ENCODE data around the gene PDE6B.
"Not testable (repeated sequence)": the region's sequence is repeated elsewhere in the genome, so short reads cannot be mapped to it uniquely, and the experiment has no call there.

The PDE6B gene

GRCh38 chr4:622996-623913 lies 2.1 kb upstream of the PDE6B start:
- no peak for DNase-seq

- no peak for DNase-seq
Measured at GRCh38 chr4:623914-624566, 1.3 kb upstream of the PDE6B start.

DNA sequence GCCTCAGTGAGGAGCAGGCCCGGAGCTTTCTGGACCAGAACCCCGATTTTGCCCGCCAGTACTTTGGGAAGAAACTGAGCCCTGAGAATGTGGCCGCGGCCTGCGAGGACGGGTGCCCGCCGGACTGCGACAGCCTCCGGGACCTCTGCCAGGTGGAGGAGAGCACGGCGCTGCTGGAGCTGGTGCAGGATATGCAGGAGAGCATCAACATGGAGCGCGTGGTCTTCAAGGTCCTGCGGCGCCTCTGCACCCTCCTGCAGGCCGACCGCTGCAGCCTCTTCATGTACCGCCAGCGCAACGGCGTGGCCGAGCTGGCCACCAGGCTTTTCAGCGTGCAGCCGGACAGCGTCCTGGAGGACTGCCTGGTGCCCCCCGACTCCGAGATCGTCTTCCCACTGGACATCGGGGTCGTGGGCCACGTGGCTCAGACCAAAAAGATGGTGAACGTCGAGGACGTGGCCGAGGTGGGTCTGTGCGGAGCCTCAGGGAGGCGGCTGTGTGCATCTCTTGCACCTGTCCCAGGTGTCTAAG lies 323 bp downstream of the PDE6B start:
- no peak for DNase-seq

GRCh38 chr4:626201-627091 lies 1.1 kb downstream of the PDE6B start:
- no peak for DNase-seq

- no peak for DNase-seq
Measured at GRCh38 chr4:627347-628125, 2.2 kb downstream of the PDE6B start.

DNA sequence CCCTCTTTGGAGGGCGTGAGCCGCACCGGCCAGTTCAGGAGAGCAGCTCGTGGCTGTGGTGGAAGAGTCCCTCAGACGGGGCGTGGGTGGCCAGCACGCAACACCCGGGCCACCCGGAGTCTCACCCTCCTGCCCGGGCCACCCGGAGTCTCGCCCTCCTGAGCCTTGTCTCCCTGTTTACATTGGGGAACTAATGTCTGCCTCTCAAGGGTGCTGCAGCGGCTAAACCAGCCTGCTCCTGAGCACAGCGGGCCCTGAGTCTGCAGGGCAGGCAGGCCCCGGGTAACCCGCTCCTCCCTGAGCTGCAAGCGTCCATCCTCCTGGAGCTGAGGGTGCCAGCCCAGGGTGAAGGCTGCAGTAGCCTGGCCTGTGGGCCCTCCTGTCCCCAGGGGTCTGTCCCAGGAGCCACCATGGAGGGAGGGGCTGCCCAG lies 3.0 kb downstream of the PDE6B start:
- DNase-seq: no peak

GRCh38 chr4:628821-629635 lies 3.7 kb downstream of the PDE6B start:
- no peak for DNase-seq

GRCh38 chr4:629636-629914 lies 4.2 kb downstream of the PDE6B start:
- DNase-seq: no peak

GRCh38 chr4:629915-630641 lies 4.7 kb downstream of the PDE6B start:
- DNase-seq: no peak

DNA sequence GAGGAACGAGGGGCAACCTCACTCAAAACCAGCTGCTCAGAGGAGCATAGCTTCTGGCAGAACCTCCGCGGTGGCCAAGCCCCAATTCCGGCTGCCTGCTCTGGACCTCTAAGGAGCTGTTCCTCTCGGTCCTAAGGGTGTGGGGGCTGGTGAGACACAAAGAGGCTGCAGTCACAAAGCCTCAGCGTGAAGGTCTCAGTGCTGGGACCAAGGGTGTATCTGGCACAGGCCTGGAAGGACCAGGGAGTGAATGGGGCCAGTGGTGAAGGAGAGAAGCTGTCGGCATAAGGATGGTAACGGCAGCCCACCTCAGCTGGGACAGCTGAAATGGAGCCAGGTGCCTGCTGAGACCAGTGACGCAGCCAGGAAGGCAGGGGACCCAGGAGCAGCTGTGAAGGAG lies 5.3 kb downstream of the PDE6B start:
- no peak for DNase-seq

DNA sequence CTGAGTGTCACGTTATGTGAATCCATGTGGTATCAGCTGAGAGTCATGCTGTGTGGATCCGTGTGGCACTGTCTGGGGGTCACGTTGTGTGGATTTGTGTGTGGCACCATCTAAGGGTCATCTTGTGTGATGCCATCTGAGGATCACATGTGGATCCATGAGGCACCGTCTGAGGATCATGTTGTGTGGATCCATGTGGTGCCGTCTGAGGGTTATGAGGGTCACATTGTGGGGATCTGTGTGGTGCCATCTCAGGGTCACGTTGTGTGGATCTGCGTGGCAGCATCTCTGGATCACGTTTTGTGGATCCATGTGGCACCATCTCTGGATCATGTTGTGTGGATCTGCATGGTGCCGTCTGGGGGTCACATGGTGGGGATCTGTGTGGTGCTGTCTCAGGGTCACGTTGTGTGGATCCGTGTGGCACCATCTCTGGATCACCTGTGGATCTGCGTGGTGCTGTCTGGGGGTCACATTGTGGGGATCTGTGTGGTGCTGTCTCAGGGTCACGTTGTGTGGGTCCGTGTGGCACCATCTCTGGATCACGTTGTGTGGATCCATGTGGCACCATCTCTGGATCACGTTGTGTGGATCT lies 6.9 kb downstream of the PDE6B start:
- no peak for DNase-seq

- no peak for DNase-seq
Measured at GRCh38 chr4:632926-633325, 7.6 kb downstream of the PDE6B start.

DNA sequence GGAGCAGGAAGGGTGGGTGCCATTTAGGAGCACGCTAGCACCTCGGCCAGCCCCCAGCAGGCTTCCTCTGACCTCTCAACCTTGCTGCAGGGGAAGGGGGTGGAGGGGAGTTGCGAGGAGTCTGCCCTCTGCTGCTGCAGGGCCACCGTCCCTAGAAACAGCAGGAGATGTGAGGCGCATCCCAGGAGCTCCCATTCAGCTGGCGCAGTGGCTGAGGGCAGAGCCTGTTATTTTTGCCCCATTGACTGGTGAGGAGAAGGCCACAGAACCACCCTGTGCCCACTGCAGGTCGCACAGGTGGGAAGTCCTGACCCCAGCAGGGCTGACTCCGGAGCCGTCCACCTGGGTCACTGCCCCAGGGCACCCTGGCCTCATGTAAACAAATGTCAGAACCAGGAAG lies 8.0 kb downstream of the PDE6B start:
- no peak for DNase-seq

DNA sequence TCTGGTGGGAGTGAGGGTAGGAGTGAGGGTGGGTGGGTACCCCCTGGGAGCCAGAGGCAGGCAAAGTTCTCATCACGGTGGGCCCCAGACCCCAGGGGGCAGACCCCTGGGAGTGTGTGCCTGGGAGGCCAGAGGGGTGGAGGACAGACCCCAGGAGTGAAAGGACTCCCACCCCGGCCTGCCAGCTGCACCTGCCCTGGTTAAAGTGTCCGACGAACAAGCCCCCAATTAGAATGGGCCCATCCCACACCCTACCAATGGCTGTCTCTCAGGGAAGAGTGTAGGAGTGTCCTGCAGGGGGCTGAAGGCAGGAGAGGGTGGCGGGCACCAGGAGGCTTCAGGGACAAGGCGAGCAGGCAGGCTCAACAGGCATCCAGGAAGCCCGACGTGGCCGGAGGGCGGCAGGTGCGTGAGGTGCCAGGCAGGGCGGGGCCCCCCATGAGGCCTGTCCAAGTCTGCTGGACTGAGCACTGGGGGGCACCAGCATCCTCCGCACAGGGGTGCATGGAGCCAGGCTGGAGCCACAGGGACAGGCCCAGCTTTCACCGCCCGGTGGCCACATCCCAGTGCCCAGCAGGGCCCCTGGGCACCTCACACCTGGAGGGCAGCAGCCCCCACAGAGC lies 8.7 kb downstream of the PDE6B start:
- no peak for DNase-seq

DNA sequence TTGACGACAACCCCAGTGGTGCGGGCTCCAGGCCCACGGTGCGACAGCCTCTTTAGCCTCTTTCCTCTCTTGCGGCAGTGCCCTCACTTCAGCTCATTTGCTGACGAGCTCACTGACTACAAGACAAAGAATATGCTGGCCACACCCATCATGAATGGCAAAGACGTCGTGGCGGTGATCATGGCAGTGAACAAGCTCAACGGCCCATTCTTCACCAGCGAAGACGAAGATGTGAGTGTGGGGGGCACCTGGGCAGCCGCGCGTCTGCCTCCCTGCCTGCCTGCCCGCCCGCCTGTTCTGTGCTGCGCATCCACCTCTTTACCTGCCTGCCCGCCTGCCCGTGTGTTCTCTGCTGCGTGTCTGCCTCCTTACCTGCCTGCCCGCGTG lies 9.2 kb downstream of the PDE6B start:
- DNase-seq: no peak

GRCh38 chr4:635066-635835 lies 9.9 kb downstream of the PDE6B start:
- not testable (repeated sequence) for DNase-seq

DNA sequence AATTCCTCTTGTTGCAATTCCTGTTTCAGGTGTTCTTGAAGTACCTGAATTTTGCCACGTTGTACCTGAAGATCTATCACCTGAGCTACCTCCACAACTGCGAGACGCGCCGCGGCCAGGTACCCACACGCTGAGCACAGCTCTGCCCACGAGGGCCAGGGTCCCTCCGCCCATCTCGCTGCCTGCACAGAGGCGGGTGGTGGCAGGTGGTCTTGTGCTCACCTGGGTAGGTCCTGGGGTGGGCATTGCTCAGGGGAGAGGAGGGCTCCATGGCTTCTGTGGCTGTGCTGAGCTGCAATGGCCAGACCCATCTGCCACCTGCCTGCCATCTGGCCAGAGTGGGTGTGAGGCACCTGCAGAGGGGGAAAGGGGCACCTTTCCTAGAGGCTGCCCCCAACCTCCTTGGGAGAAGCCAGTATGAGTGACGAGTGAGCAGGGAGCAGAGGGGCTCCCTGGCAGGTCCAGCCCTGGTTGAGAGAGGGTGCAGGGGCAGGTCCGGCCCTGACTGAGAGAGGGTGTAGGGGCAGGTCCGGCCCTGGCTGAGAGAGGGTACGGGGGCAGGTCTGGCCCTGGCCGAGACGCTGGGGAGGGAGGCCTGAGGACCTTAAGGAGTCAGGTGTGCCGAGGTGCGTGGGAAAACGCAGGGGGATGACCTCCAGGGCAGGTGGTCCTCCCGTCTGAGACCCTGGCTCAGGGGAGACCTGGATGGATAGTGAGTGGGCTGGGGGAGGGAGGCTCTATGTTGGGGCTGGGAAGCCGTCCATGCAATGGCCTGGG lies 10.7 kb downstream of the PDE6B start:
- no peak for DNase-seq

- no peak for DNase-seq
Measured at GRCh38 chr4:636628-637159, 11.3 kb downstream of the PDE6B start.

All from DMS79 (cell line).